Measurements from ENCODE around the gene FBL. TPM values are rescaled to one million over a fixed set of nuclear protein-coding genes. Genes with fewer than 3 reads are reported as not detected.
"Not testable (repeated sequence)": the region's sequence is repeated elsewhere in the genome, so short reads cannot be mapped to it uniquely, and the experiment has no call there.

The FBL gene
- total and polyA plus RNA-seq, 2 of the 4 experiments (the other 2 are of a cell fraction): 259 to 446 TPM

DNA sequence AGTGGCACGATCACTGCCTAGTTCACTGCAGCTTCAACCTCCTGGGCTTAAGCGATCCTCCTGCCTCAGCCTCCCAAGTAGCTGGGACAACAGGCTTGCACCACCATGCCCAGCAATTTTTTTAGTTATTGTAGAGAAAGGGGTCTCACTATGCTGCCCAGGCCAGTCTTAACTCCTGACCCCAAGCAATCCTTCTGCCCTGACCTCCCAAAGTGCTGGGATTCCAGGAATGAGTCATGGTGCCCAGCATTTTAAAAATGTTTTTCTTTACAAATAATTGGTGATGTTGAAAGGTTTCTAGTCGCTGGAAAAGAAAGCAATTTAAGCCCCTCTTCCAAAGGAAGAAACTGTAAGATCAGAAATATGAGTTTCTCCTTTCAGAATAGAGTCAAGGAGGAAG lies 31.6 kb downstream of the FBL start:
- intact Hi-C loops (cut with micrococcal nuclease): no loop called here
- Histone ChIP-seq H2BK15ac (ENCODE audit: low read depth, low read length) (no peak overlapping the region), H2AFZ (replicated peaks; ENCODE audit: low read length, poor library complexity) (no peak overlapping the region), H3K4me3 (ENCODE audit: insufficient read depth, low read depth, low read length) (no peak overlapping the region), H3K27me3 (ENCODE audit: control insufficient read depth, insufficient read depth, low read length) (no peaks in the 10 kb centered on the region), H3K23ac (ENCODE audit: low read depth, low read length) (no peak overlapping the region), H3K4me2 (ENCODE audit: low read depth, low read length) (no peak overlapping the region), H2AK9ac (replicated peaks; ENCODE audit: low read depth, low read length, poor library complexity) (no peak overlapping the region), H3K27ac (ENCODE audit: insufficient read depth, low read length) (no peak overlapping the region), H2AK5ac (ENCODE audit: low read depth, low read length) (no peak overlapping the region), H3K18ac (ENCODE audit: low read depth, low read length) (no peak overlapping the region), H2BK120ac (ENCODE audit: low read depth, low read length) (no peak overlapping the region), H3K79me1 (ENCODE audit: low read depth in 1 of 2, low read length in 2 of 2) (0 out of 4 replicates have a peak, but pooled peaks cover 0 to 5% of the 10 kb centered on the region in 2 experiments), H3K9me3 (ENCODE audit: control insufficient read depth, insufficient read depth, low read length) (no peaks in the 10 kb centered on the region), H3K9me1 (ENCODE audit: insufficient read depth, low read length) (peaks cover 4% of the 10 kb centered on the region; the same call in 1 of the 2 replicates), H3K36me3 (ENCODE audit: control insufficient read depth, insufficient read depth, low read length) (no peaks in the 10 kb centered on the region; the same call in 1 of the 2 replicates), H4K5ac (ENCODE audit: low read depth, low read length) (no peak overlapping the region), H3K14ac (replicated peaks; ENCODE audit: low read depth, low read length) (no peak overlapping the region), H3K4ac (ENCODE audit: low read depth, low read length) (no peak overlapping the region), H4K8ac (ENCODE audit: low read depth in 2 of 2, low read length in 2 of 2) (no peak overlapping the region), H2BK5ac (ENCODE audit: low read depth, low read length, poor library complexity, severe bottlenecking) (no peak overlapping the region), H3K9ac (ENCODE audit: low read depth, low read length) (no peak overlapping the region), H3K56ac (ENCODE audit: extremely low read depth, insufficient read depth, low read length) (no peak overlapping the region), H4K20me1 (ENCODE audit: insufficient read depth, low read length) (no peaks in the 10 kb centered on the region), H4K91ac (ENCODE audit: insufficient read depth, low read depth, low read length) (no peak overlapping the region), H3K4me1 (ENCODE audit: control insufficient read depth, insufficient read depth, low read length) (no peaks in the 10 kb centered on the region), H2BK20ac (ENCODE audit: low read depth, low read length) (no peak overlapping the region)
- TF ChIP-seq MXI1 (IDR thresholded peaks at IDR 0.05; ENCODE audit: borderline replicate concordance, low read depth, low read length): no peak
- TF ChIP-seq BHLHE40 (IDR thresholded peaks at IDR 0.05; ENCODE audit: low read depth, low read length): no peak
- WGBS, 2 experiments (ENCODE audit: extremely low coverage in 2 of 2, insufficient read length in 1 of 2): no CpG with 5 or more reads among the region's 3 CpGs
- no TSS peak for BruUV-seq (replicated peaks)
- DNase-seq (no peak), ATAC-seq (ENCODE audit: low read depth) (peak; percentile 53)
- dilution Hi-C loops (cut with HindIII; ENCODE audit: low sequenced_read_pairs, unreplicated experiment): no loop called here
- in situ Hi-C loops (cut with MboI; ENCODE audit: low sequenced_read_pairs): no loop called here
- ChIA-PET CTCF (interaction anchor here (0.7 kb wide), 1 partner anchor 46 kb away, joined by 3 read pairs; no protein-coding TSS in a partner anchor), POLR2A (ENCODE audit: unreplicated experiment) (no interaction called here)

DNA sequence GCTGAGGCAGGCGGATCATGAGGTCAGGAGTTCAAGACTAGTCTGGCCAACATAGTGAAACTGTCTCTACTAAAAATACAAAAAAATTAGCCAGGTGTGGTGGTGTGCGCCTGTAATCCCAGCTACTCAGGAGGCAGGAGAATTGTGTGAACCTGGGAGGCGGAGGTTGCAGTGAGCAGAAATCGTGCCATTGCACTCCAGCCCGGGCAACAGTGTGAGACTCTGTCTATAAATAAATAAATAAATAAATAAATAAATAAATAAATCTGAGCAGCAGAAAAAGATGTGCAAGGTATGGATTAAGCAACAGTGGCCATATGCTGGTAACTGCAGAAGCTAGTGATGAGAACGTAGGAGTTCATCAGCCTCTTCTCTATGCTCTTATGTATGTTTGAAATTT lies 32.1 kb downstream of the FBL start:
- H2BK15ac ChIP-seq (ENCODE audit: low read depth, low read length); intact Hi-C loops (cut with micrococcal nuclease); H3K56ac ChIP-seq (ENCODE audit: extremely low read depth, insufficient read depth, low read length); H2AFZ ChIP-seq (replicated peaks; ENCODE audit: low read length, poor library complexity); H2AK5ac ChIP-seq (ENCODE audit: low read depth, low read length); BruUV-seq (replicated peaks); H3K27me3 ChIP-seq (ENCODE audit: control insufficient read depth, insufficient read depth, low read length); POLR2A ChIA-PET (ENCODE audit: unreplicated experiment); dilution Hi-C loops (cut with HindIII; ENCODE audit: low sequenced_read_pairs, unreplicated experiment); H3K27ac ChIP-seq (ENCODE audit: insufficient read depth, low read length); H3K9me3 ChIP-seq (ENCODE audit: control insufficient read depth, insufficient read depth, low read length); H3K4ac ChIP-seq (ENCODE audit: low read depth, low read length); H3K18ac ChIP-seq (ENCODE audit: low read depth, low read length); H3K4me1 ChIP-seq (ENCODE audit: control insufficient read depth, insufficient read depth, low read length); ATAC-seq (ENCODE audit: low read depth); H4K8ac ChIP-seq (ENCODE audit: low read depth in 2 of 2, low read length in 2 of 2); H3K14ac ChIP-seq (replicated peaks; ENCODE audit: low read depth, low read length); H2BK5ac ChIP-seq (ENCODE audit: low read depth, low read length, poor library complexity, severe bottlenecking); H4K91ac ChIP-seq (ENCODE audit: insufficient read depth, low read depth, low read length); H3K9me1 ChIP-seq (ENCODE audit: insufficient read depth, low read length); CTCF ChIA-PET; H2AK9ac ChIP-seq (replicated peaks; ENCODE audit: low read depth, low read length, poor library complexity); H3K79me1 ChIP-seq (ENCODE audit: low read depth in 1 of 2, low read length in 2 of 2); H3K23ac ChIP-seq (ENCODE audit: low read depth, low read length); H4K20me1 ChIP-seq (ENCODE audit: insufficient read depth, low read length); H2BK120ac ChIP-seq (ENCODE audit: low read depth, low read length); H3K4me2 ChIP-seq (ENCODE audit: low read depth, low read length); H2BK20ac ChIP-seq (ENCODE audit: low read depth, low read length); DNase-seq; H4K5ac ChIP-seq (ENCODE audit: low read depth, low read length); in situ Hi-C loops (cut with MboI; ENCODE audit: low sequenced_read_pairs); H3K4me3 ChIP-seq (ENCODE audit: insufficient read depth, low read depth, low read length); H3K9ac ChIP-seq (ENCODE audit: low read depth, low read length); H3K36me3 ChIP-seq (ENCODE audit: control insufficient read depth, insufficient read depth, low read length): not testable (repeated sequence)
- WGBS, 2 experiments (ENCODE audit: extremely low coverage in 2 of 2, insufficient read length in 1 of 2): no CpG with 5 or more reads among the region's 6 CpGs
